HG02884 (cell line): ENCODE measurements around the gene MRPS2.
"Not testable (repeated sequence)": the region's sequence is repeated elsewhere in the genome, so short reads cannot be mapped to it uniquely, and the experiment has no call there.

Experiments used
- ATAC-seq: cut with Tn5 transposase; IDR thresholded peaks from one replicate; pipeline ENCODE4 v1.9.1; 2021; ENCODE audit warnings: mild to moderate bottlenecking, moderate library complexity; ENCODE audit not compliant: unreplicated experiment

Gene MRPS2

DNA sequence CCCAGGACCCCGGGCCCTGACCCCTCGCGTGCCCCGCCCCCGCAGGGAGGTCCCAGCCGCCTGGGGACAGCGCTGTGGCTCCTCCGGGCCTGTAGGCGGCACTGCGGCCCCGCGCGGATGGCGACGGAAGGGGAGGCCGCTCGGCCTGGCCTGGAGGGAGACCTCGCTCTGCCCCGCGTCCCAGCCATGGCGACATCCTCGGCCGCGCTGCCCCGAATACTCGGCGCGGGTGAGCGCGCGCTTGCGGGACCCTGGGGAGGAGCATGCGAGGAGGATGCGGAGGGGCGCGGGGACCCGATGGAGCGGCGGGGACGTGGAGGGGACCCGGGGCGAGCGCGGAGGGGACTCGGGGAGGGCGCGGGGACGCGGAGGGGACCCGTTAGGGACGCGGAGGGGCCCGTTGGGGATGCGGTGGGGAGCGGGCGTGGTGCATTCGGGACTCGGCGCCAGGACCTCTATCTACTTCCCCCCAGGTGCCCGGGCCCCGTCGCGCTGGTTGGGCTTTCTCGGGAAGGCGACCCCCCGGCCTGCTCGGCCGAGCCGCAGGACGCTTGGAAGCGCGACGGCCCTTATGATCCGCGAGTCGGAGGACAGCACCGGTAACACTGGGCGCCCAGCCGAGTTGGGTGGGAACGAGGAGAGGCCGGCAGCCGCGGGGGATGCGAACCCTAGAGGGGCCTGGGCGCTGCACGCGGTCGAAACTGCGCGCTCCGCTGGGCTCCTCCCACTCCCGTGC, at the start of gene MRPS2:
TSS of gene MRPS2 (plus strand) at position 158 of the 736 bp plus-strand sequence. CDS start at position 187, 29 bp downstream.
- peak; percentile 79 for ATAC-seq

DNA sequence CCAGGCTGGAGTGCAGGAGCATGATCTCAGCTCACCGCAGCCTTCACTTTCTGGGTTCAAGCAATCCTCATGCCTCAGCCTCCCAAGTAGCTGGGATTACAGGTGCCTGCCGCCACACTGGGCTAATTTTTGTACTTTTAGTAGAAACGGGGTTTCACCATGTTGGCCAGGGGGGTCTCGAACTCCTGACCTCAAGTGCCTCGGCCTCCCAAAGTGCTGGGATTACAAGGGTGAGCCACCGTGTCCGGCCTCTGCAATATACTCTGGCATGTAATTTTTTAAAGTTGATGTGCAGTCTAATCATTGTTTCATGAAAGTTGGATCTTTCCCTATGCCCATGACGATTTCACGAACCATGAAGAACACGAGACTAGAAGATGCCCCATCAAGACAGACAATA, 49.5 kb upstream of the MRPS2 start:
- no peak for ATAC-seq

DNA sequence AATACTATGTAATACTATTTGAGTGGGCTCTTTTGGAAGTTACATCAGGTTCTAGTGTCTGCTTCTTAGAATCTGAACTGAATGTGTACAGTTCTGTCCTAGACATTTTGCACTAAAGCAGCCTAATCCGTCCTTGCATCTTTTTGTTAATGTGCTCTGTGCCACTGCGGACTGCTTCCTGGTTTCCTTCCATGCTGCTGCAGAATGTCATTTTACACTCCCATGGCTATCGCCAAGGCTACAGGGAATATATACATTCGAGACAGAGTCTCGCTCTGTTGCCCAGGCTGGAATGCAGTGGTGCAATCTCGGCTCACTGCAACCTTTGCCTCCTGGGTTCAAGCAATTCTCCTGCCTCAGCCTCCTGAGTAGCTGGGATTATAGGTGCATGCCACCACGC, 48.6 kb upstream of the MRPS2 start:
- not testable (repeated sequence) for ATAC-seq

DNA sequence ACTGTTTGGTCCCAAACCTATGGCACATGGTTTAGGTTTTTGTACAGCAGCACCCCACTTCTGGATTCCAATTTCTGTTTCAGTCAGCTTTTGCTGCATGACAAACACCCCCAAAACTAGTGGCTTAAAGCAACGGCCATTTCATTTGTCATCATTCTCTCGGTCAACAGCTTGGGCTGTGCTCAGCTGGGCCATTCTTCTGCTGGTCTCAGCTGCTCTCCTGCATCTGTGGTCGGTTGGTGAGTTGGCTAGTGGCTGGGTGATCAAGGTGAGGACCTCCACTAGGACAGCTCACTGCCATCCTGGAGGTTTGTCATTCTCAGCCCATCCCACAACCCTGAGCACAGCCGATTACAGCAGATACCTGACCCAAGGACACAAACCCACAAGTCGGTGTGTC, 45.7 kb upstream of the MRPS2 start:
- ATAC-seq: no peak

DNA sequence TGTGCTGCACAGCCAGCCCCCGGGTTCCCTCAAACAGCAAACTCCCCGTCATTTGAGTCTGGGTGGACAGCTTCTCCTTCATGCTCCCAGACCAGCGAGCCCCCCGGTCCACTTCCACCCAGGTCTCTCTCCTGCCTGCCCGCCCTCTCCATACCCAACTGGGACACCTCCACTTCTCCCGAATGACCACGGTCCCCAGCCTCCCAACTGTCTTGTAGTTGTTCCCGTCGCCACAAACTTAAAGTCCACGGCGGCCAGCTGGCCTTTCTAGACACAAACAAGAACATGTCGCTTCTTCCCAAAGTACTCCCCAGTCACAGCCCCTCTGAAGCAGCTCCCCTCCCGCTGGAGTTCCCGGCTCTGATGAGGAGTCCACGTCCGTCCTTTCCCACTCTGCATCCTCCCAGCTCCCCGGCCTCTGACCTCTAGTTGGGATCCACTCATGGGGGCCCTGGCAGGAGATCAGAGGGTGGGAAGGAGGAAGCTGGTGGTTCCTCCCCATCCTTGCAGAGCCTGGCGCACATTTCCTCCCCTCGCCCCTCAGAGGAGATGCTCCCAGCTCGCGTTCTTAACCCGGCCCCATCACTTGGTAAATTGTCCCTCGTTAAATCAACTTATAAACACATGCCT, 45.0 kb upstream of the MRPS2 start:
- no peak for ATAC-seq

DNA sequence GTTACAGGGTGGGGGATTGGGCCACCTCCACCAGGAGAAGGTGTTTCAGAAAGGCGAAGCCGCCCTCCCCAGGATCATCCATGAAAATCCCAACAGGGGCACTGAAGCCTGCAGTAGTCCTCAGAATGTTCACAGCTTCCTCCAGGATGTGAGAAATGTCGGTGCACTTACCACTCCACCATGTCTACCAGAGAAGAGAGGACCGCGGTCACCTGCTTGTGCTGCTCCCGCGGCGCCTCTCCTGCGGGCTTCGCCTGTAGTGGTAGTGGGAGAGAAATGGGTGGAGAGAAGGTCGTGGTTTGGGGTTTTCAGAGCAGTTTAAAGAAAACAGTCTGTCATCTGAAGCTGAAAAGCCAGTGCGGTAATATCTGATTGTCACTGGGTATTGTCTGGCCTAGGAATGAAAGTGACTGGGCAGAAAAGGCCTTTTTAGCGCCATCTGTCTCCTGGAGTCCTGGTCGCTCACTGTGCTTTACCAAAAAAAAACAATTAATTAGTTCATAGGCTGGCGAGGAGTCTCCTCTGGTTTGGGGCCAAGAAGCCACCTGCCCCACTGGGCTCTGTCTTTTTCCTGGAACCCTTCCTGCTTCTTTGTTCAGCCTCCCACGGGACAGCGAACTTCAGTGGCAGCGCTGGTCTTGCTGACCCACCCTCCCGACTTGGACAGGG, 43.9 kb upstream of the MRPS2 start:
- no peak for ATAC-seq

DNA sequence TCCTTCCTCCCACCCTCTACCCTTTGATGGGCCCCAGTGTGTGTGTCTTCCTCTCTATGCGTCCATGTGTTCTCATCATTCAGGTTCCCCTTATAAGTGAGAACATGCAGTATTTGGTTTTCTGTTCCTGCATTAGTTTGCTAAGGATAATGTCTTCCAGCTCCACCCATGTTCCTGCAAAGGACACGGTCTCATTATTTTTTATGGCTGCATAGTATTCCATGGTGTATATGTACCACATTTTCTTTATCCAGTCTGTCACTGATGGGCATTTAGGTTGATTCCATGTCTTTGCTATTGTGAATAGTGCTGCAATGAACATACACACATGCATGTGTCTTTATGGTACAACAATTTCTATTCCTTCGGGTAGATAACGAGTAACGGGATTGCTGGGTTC, 42.0 kb upstream of the MRPS2 start:
- ATAC-seq: not testable (repeated sequence)

DNA sequence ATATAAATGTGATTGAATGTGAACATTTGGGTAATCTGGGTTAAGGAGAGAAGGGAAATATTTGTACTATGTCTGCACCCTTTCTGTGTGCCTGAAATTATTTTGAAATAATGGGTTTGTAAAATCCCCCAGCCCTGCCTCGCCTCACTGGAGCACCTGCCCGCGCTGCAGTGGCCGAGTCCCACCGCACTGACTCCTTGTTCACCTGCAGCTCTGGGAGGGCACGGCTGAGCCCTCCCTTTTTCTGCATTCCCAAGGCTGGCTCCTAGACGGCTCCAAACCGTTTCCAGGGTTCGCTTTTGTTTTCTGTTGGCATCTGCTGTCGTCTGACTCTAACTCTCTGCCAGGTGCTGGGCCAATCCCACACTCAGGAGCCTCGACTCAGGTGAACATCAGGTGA, 38.5 kb upstream of the MRPS2 start:
- ATAC-seq: no peak

DNA sequence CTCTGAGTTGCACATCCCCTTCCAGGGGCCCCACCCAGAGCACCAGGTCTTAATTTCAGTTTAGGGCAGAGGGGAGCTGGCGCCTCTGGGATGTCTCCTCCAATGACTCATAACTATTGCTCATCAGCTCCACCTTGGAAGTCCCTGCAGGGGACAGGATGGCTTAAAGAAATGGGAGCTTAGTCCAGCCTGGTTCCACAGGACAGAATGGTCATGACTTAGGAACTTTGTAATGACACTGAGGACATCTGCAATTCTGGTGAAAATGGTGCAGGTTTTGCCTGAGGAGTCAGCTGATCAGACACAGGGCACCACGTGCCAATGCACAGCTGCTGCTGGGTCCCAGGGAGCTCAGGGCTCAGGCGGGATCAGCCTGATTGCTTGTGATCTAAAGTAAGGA, 37.3 kb upstream of the MRPS2 start:
- no peak for ATAC-seq

DNA sequence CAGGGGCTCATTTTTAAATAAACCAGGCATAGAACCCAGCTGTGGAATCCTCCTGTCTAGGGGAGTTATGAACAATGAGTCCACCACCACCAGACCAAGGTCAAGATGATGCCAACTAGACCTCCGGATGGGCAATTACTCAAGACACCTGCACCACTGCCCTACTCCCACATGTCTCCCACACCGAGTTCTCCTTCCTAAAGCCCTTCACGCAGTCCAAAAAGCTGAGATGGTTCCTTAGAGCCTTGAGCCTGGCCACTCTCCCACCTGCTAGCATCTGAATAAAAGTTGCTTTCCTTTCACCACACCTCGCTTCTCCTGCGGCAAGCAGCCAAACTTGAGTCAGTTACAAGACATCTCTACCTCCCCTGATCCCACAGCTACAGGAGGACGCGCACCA, 36.3 kb upstream of the MRPS2 start:
- no peak for ATAC-seq

DNA sequence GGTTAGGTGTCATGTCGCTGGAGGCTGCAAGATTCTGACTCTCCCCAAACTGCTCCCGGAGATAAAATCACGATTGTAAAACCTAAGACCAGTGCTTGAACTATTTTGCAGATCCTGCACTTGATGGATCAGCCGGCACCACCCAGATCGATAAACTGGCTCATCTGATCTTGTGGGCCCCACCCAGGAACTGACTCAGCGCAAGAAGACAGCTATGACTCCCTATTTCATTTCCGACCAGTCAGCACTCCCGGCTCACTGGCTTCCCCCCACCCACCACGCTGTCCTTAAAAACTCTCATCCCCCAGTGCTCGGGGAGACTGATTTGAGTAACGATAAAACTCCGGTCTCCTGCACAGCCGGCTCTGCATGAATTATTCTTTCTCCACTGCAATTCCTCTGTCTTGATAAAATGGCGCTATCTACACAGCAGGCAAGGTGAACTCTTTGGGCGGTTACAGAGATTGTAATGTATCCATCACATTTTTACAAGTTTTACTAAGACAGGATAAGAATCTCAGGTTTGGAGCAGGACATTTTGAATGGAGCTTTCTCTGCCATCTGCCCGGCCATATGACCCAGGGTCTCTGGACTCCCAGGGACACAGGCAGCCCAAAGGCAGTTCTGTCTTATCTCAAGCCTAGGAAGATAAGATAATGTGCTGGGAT, 31.5 kb upstream of the MRPS2 start:
- ATAC-seq: no peak

DNA sequence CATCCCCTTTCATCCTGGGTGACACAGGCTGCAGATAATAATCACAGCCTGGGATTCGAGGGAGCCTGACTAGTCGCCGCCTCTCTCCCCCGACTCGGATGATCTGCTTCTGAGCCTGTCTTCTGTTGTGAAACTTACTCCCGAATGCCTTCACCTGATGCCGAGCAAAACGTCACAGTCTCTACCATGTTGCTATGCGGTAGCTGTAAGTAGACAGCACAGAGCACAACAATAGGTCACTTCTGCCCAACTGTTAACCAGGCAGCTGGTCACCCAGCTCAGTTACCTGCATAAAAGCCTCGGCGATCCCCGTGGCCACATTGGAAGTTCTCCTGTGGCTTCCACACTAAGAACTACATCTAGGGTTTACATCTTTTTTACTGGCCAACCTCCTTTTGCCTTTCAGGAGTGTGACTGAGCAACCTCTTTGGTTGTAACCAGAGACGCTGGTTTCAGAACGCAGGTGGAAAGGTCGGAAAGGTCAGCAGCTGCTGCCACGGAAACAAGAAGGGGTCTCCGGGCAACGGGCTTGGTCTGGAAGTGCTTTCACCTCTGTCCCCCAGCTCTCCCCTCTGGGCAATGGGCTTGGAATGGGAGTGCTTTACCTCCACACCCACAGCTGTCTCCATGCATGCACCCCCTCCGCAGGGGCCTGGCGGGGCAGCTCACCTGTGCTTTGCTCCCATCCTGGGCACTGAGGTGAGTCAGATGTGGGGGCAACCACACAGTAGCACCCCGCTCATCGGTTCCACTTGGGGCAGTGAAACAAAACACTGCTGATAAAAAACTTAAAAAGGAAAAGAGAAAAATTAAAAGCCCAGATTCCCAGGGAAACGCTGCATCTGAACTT, 28.5 kb upstream of the MRPS2 start:
- no peak for ATAC-seq

DNA sequence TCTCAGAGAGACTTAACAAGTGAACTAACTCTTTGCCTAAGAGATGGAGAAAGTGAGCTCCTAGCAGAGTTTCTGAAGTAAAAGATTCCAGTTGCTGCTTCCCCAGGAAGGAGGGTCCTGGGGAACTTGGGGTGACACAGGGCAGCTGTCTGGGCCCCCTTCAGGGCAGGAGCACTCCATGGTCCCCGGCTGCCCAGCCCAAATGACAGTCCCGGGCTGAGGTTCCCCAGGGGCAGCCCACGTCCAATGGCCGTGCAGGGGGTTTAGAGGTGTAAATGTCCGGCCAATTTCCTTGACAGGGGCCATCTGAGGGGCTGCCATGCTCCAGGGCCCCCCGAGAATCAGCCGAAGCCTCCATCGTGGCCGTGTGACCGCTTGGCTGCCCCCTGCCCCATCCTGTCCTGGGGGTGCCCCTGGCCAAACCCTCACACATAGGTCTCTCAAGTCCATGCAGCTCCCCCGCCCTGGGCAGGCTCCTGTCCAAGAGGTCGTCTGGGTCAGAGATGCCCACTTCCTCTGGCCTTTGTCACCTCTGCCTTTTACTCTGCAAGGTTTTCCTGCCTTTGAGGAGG, 26.4 kb upstream of the MRPS2 start:
- ATAC-seq: no peak

DNA sequence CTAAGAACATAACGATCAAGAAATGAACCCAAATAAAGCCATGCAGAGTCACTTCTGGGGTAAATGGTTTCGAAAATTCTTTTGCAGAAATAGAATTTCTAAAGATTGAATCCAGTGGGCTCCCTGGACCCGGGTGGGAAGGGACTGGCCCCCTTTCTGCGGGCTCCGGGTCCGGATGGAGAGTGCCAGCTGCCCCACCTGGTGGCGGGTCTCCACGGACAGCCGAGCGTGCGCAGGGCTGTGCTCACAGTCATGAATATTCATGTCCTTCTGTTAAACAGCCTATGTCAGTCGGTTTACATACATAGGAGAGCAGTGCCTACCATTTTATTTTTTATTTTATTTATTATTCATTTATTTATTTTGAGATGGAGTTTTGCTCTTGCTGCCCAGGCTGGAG, 25.6 kb upstream of the MRPS2 start:
- ATAC-seq: no peak

DNA sequence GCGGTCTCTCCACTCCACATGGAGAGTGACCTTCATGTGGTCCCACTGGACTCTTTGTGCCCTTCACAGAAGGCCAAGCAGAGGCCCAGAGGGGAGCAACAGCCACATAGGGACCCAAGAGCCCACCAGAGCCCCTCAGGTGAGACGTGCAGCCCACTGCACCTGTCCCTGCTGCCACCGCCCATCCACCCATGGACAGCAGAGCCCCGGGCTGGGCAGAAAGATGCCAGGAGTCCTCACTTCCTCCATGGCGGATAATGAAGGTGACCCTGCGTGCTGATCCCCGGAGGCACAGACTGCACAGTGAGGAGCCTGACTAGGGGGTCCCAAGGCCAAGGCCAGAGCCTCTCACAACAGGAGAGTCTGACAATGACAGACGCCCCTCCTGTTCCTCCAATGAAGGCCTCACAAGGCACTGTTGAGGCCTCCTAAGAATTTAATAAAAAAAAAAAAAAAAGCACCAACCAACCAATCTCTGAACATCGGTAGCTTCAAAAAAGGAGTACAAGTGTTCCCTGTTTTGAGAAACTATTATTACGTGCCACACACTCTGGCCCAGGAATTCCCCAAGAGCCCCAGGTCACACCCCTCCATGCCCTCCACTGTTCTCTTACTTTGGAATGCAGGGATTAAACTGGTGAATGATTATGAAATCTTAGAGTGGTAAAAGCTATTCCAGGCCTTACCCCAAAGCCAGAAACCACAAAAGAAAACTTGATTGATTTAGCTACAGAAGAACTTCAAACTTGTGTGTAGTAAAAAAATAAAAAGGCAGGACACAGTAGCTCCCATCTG, 23.7 kb upstream of the MRPS2 start:
- no peak for ATAC-seq

DNA sequence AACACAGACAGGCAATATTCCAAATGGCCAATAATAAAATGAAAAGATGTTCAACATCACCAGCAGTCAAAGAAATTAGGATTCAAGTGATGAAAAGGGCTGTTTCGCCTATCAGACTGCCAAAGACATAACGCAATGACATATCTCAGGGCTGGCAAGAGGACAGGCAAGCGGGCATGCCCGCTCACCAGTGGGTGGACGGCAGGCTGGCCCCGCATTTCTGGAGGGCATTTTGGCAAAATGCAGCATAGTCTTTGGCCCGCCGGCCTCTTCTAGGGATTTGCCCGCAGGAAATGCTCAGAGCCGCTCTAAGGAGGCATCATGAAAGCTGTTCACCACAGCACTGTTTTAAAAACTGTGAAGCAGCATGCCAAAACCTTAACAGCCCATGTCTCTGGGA, 22.3 kb upstream of the MRPS2 start:
- no peak for ATAC-seq

DNA sequence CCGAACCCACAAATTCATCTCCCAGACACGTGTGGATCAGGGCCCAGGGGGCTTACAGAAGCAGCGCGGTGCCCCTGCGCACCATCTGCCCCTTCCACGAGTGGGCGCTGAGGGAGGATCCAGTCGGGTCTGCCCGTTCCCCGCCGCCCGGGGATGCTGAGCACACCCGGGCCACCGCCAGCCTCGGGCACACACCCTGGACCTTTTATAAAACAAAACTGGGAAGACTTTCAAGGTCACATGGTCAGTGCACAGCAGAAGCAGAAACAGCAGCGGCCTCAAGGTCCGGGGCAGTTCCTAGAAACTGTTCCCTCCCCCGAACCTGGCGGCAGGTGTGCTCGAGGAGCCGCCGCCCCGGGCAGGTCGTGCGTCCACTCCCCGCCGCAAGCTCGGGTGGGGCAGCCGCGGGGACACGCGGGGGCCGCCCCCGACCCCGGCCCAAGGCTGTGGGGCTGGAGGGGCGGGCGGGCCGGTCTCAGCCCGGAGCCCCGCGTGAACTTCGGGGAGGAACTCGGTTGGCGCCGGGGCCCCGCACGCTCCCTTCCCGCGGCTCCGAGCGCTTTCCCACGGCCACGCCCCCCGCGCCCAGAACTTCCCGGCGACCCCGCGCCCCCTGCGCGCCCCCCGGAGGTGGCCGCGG, 21.5 kb upstream of the MRPS2 start:
- ATAC-seq: no peak

DNA sequence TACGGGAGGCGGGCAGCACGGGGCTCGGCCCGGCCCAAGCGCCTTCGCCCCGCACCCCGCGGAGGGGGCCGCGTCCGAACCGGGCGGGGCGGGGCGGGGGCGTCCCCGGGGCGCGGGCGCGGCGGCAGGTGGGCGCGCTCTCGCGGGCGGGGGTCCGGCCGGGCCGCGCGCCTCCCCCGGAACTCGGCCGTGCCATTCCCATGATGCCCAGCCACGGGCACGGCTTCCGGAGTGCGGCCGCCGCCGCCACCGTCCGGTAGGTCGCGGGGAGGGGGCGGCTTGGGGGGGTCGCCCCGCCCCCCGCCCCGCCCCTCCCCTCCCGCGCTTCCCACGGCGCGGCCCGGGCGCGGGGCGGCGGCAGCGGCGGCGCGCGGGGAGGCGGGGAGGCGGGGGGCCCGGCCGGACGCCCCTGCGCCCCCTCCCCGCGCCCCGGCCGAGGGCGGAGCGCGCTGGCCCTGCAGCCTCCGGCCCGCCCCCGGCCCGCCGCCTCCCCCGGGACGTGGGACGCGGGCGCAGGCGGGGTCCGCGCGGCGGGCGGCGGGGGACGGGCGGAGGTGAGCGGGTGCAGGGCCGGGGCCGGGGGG, 20.9 kb upstream of the MRPS2 start, which contains the start of gene PPP1R26:
TSS of gene PPP1R26 (plus strand) at position 314 of the 584 bp plus-strand sequence. CDS start 4,729 bp downstream, outside the sequence.
- no peak for ATAC-seq
